CD4-positive, CD25-positive, alpha-beta regulatory T cell (primary cell): ENCODE data around the gene SYNE1. TPM values are rescaled to one million over a fixed set of nuclear protein-coding genes. Genes with fewer than 3 reads are reported as not detected.

ENCODE experiments used
- ATAC-seq, 2 donors: fragments of 150-1000 bp; cut with Tn5 transposase; one replicate each; pipeline ENCODE4 v1.10.0; 2021; ENCODE audit warnings: low read depth in 2 of 2, moderate number of reproducible peaks in 2 of 2, moderate library complexity in 1 of 2
- DNase-seq, 3 donors: peaks; one replicate each; pipeline versions ENCODE4 v3.0.0 to v3.0.0-alpha.2; 2012 to 2022; ENCODE audit warnings: mixed read lengths in 1 of 3
- H3K27ac ChIP-seq: one replicate; pipeline ENCODE4 v1.7.0; 2013; ENCODE audit warnings: mild to moderate bottlenecking, low read length; ENCODE audit not compliant: insufficient read depth, poor library complexity, severe bottlenecking
- H3K27me3 ChIP-seq: one replicate; pipeline ENCODE4 v1.7.0; 2013; ENCODE audit warnings: low read length; ENCODE audit not compliant: control insufficient read depth, insufficient read depth
- H3K36me3 ChIP-seq: one replicate; pipeline ENCODE4 v1.7.0; 2013; ENCODE audit warnings: mild to moderate bottlenecking, low read length, moderate library complexity; ENCODE audit not compliant: control insufficient read depth, insufficient read depth
- H3K4me1 ChIP-seq: 2 replicates; pipeline ENCODE4 v1.7.0; 2013; ENCODE audit warnings: mild to moderate bottlenecking, low read length; ENCODE audit not compliant: insufficient read depth, control insufficient read depth, poor library complexity, severe bottlenecking
- H3K4me3 ChIP-seq: one replicate; pipeline ENCODE4 v1.7.0; 2013; ENCODE audit warnings: low read depth, mild to moderate bottlenecking, low read length, moderate library complexity
- H3K9me3 ChIP-seq, 2 experiments: 1 replicate in 1 of 2; 2 replicates in 1 of 2; pipeline ENCODE4 v1.7.0; 2013; ENCODE audit warnings: low read length in 2 of 2, mild to moderate bottlenecking in 1 of 2, moderate library complexity in 1 of 2; ENCODE audit not compliant: control insufficient read depth in 2 of 2
- H3K27ac Mint-ChIP-seq, 3 donors: one replicate each; pipeline ENCODE4 v1.8.0; 2020 to 2022; ENCODE audit warnings: mild to moderate bottlenecking in 3 of 3, mixed read lengths in 3 of 3, moderate library complexity in 2 of 3
- H3K27me3 Mint-ChIP-seq: one replicate; pipeline ENCODE4 v1.8.0; 2022; ENCODE audit warnings: mild to moderate bottlenecking, mixed read lengths
- H3K36me3 Mint-ChIP-seq: one replicate; pipeline ENCODE4 v1.8.0; 2020; ENCODE audit warnings: mixed read lengths
- H3K4me1 Mint-ChIP-seq, 4 donors: one replicate each; pipeline ENCODE4 v1.8.0; 2020 to 2022; ENCODE audit warnings: mixed read lengths in 4 of 4, mild to moderate bottlenecking in 1 of 4
- H3K4me3 Mint-ChIP-seq, 4 donors: one replicate each; pipeline ENCODE4 v1.8.0; 2020 to 2022; ENCODE audit warnings: mild to moderate bottlenecking in 4 of 4, mixed read lengths in 4 of 4, moderate library complexity in 3 of 4
- H3K9me3 Mint-ChIP-seq, 7 donors: one replicate each; pipeline ENCODE4 v1.8.0; 2020 to 2022; ENCODE audit warnings: mixed read lengths in 7 of 7, mild to moderate bottlenecking in 3 of 7, moderate library complexity in 2 of 7
- polyA plus RNA-seq, 4 donors: library from polyadenylated mRNA; unstranded; fragments of 300-500 nt; fragmentation: Illumina TruSeq; gene quantifications; one replicate each; pipeline ENCODE4 v1.2.3, GENCODE V29; 2021
- total RNA-seq: library from RNA; stranded (reverse); gene quantifications from one replicate; pipeline ENCODE4 v1.2.3, GENCODE V29; 2022

The SYNE1 gene
- total and polyA plus RNA-seq, 5 donors from 2014 or later: 48.1 to 166 (median 57.3) TPM

GRCh38 chr6:152201120-152201519, 436.0 kb downstream of the SYNE1 start:
- ATAC-seq (no peak), DNase-seq (no peak)
- Histone ChIP-seq H3K4me1 (no peaks in the 10 kb centered on the region), H3K36me3 (peaks cover 76% of the 10 kb centered on the region), H3K4me3 (no peak overlapping the region), H3K27ac (no peak overlapping the region), H3K27me3 (no peaks in the 10 kb centered on the region), H3K9me3 (no peaks in the 10 kb centered on the region)
- Mint-ChIP-seq H3K4me1 (peaks cover 6 to 12% (median 9%) of the 10 kb centered on the region in 4 donors), H3K27ac (no peak overlapping the region), H3K9me3 (no peaks in the 10 kb centered on the region), H3K4me3 (no peak overlapping the region), H3K27me3 (no peaks in the 10 kb centered on the region), H3K36me3 (peaks cover 73% of the 10 kb centered on the region)

DNA sequence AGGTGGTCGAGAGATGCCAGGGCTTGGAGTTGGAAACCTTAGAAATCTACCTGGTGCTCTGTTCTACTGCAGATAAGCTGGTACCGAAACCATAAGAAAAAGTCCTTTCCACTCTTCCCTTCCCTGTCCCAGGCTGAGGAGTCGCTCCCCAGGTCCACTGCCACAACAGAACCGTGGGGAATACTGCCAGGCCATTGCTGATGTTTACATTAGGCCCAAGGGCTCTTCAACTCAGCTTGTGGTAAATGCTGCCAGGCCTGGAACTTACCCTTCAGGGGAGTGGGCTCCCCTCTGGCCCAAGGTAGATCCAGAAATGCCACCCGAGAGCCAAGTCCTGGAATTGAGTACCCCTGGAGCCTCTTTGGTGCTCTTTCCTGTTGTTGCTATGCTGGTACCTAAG, 441.3 kb downstream of the SYNE1 start:
- H3K4me3 ChIP-seq: no peak overlapping the region
- no peaks in the 10 kb centered on the region for H3K27me3 ChIP-seq
- peaks cover 13 to 28% (median 24%) of the 10 kb centered on the region in 4 donors for H3K4me1 Mint-ChIP-seq
- peaks cover 71% of the 10 kb centered on the region for H3K36me3 Mint-ChIP-seq
- H3K9me3 Mint-ChIP-seq: peaks cover 0 to 23% (median 5%) of the 10 kb centered on the region in 7 donors
- ATAC-seq (no peak), DNase-seq (no peak)
- peaks cover 45% of the 10 kb centered on the region for H3K36me3 ChIP-seq
- no peak overlapping the region for H3K4me3 Mint-ChIP-seq
- peak overlapping the region in 1 of 3 donors; percentile 55 for H3K27ac Mint-ChIP-seq
- no peaks in the 10 kb centered on the region for H3K27me3 Mint-ChIP-seq
- H3K9me3 ChIP-seq: peaks cover 7 to 10% of the 10 kb centered on the region in 2 experiments
- no peak overlapping the region for H3K27ac ChIP-seq
- H3K4me1 ChIP-seq: no peaks in the 10 kb centered on the region

GRCh38 chr6:152189736-152190135, 447.4 kb downstream of the SYNE1 start:
- no peaks in the 10 kb centered on the region for H3K27me3 Mint-ChIP-seq
- DNase-seq: no peak
- Histone ChIP-seq H3K36me3 (peaks cover 9% of the 10 kb centered on the region), H3K4me3 (no peak overlapping the region), H3K27me3 (no peaks in the 10 kb centered on the region), H3K27ac (no peak overlapping the region), H3K9me3 (peaks cover 7 to 10% of the 10 kb centered on the region in 2 experiments), H3K4me1 (peaks cover 22% of the 10 kb centered on the region)
- peaks cover 51% of the 10 kb centered on the region for H3K36me3 Mint-ChIP-seq
- H3K4me3 Mint-ChIP-seq: peak overlapping the region in 1 of 4 donors; percentile 65
- peaks cover 3 to 23% (median 4%) of the 10 kb centered on the region in 7 donors for H3K9me3 Mint-ChIP-seq
- peak overlapping the region; percentile 4 to 79 (median 67) for H3K27ac Mint-ChIP-seq
- peaks cover 30 to 65% (median 38%) of the 10 kb centered on the region in 4 donors for H3K4me1 Mint-ChIP-seq
- ATAC-seq: no peak

DNA sequence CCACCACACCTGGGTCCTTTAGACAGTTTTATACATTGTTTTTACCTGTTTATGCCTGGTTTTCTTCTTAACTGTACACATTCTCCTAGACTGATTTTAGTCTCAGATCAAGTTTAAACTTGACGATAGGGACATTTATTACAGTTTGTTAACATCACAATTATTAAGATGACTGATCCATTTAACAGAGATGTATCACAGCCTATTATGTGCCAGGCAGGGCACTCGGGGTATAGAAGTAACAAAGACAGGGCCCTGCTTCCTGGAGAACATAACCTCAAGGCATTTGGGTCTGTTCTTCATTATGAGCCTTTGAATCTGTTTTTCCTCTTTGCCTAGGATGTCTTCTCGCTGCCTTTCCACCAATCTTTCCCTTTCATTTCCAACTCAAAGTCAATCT, 449.2 kb downstream of the SYNE1 start:
- DNase-seq (no peak), ATAC-seq (no peak)
- Mint-ChIP-seq H3K9me3 (peaks cover under 1 to 16% (median 3%) of the 10 kb centered on the region in 7 donors), H3K27me3 (no peaks in the 10 kb centered on the region), H3K27ac (peak overlapping the region; percentile 96 to 97 (median 97)), H3K4me3 (peak overlapping the region in 1 of 4 donors; percentile 90), H3K4me1 (peaks cover 32 to 70% (median 37%) of the 10 kb centered on the region in 4 donors), H3K36me3 (peaks cover 44% of the 10 kb centered on the region)
- Histone ChIP-seq H3K27me3 (no peaks in the 10 kb centered on the region), H3K4me1 (peaks cover 39% of the 10 kb centered on the region), H3K4me3 (no peak overlapping the region), H3K9me3 (peaks cover 3 to 4% of the 10 kb centered on the region in 2 experiments), H3K27ac (no peak overlapping the region), H3K36me3 (peaks cover 7% of the 10 kb centered on the region)

GRCh38 chr6:152186840-152187239, 450.3 kb downstream of the SYNE1 start:
- H3K4me3 ChIP-seq: peak overlapping the region; percentile 42
- Mint-ChIP-seq H3K4me1 (peaks cover 33 to 79% (median 41%) of the 10 kb centered on the region in 4 donors), H3K4me3 (peak overlapping the region; percentile 56 to 90 (median 84)), H3K27ac (peak overlapping the region; percentile 96 to 97 (median 97)), H3K27me3 (no peaks in the 10 kb centered on the region), H3K36me3 (peaks cover 36% of the 10 kb centered on the region), H3K9me3 (peaks cover 0 to 8% (median 2%) of the 10 kb centered on the region in 7 donors)
- peaks cover 51% of the 10 kb centered on the region for H3K4me1 ChIP-seq
- ATAC-seq (no peak), DNase-seq (no peak)
- peak overlapping the region; percentile 91 for H3K27ac ChIP-seq
- H3K36me3 ChIP-seq: peaks cover 7% of the 10 kb centered on the region
- no peaks in the 10 kb centered on the region for H3K27me3 ChIP-seq
- no peaks in the 10 kb centered on the region for H3K9me3 ChIP-seq

- Histone ChIP-seq H3K27me3 (no peaks in the 10 kb centered on the region), H3K4me1 (peaks cover 65% of the 10 kb centered on the region), H3K27ac (peak overlapping the region; percentile 91), H3K4me3 (peak overlapping the region; percentile 93), H3K36me3 (peaks cover 9% of the 10 kb centered on the region), H3K9me3 (no peaks in the 10 kb centered on the region)
- ATAC-seq (peak; percentile 69 to 79), DNase-seq (peak in 2 of 3 donors; percentile 77 to 86)
- Mint-ChIP-seq H3K27me3 (no peaks in the 10 kb centered on the region), H3K9me3 (peaks cover 0 to 2% (median 0%) of the 10 kb centered on the region in 7 donors), H3K4me3 (peak overlapping the region; percentile 85 to 94 (median 91)), H3K4me1 (peaks cover 42 to 81% (median 49%) of the 10 kb centered on the region in 4 donors), H3K27ac (peak overlapping the region; percentile 96 to 97 (median 97)), H3K36me3 (peaks cover 35% of the 10 kb centered on the region)
These were observed 452.1 kb downstream of the SYNE1 start for GRCh38 chr6:152184917-152185574.

DNA sequence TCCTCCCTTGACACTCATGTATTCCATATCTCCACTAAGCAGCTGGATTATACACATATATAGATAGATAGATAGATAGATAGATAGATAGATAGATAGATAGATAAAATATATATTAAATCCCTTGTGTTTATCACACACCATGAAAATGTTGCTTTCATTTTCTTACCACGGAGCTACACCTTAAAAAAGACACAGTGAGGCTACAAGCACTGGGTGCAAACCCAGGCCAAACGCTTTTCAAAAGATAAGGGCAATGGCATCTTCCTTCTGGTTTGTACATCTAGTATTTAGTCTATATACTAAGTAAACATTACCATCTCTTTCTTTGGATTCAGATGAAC, 452.6 kb downstream of the SYNE1 start:
- H3K27ac ChIP-seq: peak overlapping the region; percentile 91
- H3K27ac Mint-ChIP-seq: peak overlapping the region; percentile 96 to 99 (median 97)
- H3K36me3 Mint-ChIP-seq: peaks cover 33% of the 10 kb centered on the region
- H3K4me3 ChIP-seq: peak overlapping the region; percentile 93
- peak overlapping the region; percentile 85 to 94 (median 91) for H3K4me3 Mint-ChIP-seq
- H3K4me1 Mint-ChIP-seq: peaks cover 41 to 78% (median 50%) of the 10 kb centered on the region in 4 donors
- DNase-seq: no peak
- H3K27me3 Mint-ChIP-seq: no peaks in the 10 kb centered on the region
- H3K9me3 ChIP-seq: no peaks in the 10 kb centered on the region
- H3K36me3 ChIP-seq: peaks cover 11% of the 10 kb centered on the region
- peaks cover 65% of the 10 kb centered on the region for H3K4me1 ChIP-seq
- H3K27me3 ChIP-seq: no peaks in the 10 kb centered on the region
- ATAC-seq: peak; percentile 54 to 58
- peaks cover 0 to 2% (median 0%) of the 10 kb centered on the region in 7 donors for H3K9me3 Mint-ChIP-seq
